GM12878 (cell line): Measurements from ENCODE around the gene FANCE. TPM values are rescaled to one million over a fixed set of nuclear protein-coding genes. Genes with fewer than 3 reads are reported as not detected.

Experiments
- ATF7 ChIP-seq: fragments of 450-650 bp; IDR thresholded peaks from 2 replicates; pipeline ENCODE4 v1.6.1; 2016; ENCODE audit warnings: low read depth, mild to moderate bottlenecking
- CEBPZ ChIP-seq: fragments of 150-350 bp; IDR thresholded peaks from 2 replicates; pipeline ENCODE4 v1.6.1; 2016; ENCODE audit warnings: low read depth, low read length
- E2F8 ChIP-seq: fragments of 450-650 bp; IDR thresholded peaks from 2 replicates; pipeline ENCODE4 v1.6.1; 2018; ENCODE audit warnings: mild to moderate bottlenecking, low read depth, moderate library complexity; ENCODE audit not compliant: partially characterized antibody
- IKZF2 ChIP-seq, 2 experiments: fragments of 450-650 bp; IDR thresholded peaks; 2 replicates each; pipeline ENCODE4 v1.6.1; 2017; ENCODE audit warnings: mild to moderate bottlenecking in 2 of 2, moderate library complexity in 2 of 2
- JUND ChIP-seq: IDR thresholded peaks from 2 replicates; pipeline ENCODE4 v1.6.1; 2012; ENCODE audit warnings: low read depth, mild to moderate bottlenecking, low read length, improper control_type of control experiment, moderate library complexity
- LARP7 ChIP-seq: fragments of 450-650 bp; IDR thresholded peaks from 2 replicates; pipeline ENCODE4 v1.6.1; 2017; ENCODE audit warnings: mild to moderate bottlenecking
- PAX8 ChIP-seq: fragments of 450-650 bp; IDR thresholded peaks from 2 replicates; pipeline ENCODE4 v1.6.1; 2017; ENCODE audit warnings: mild to moderate bottlenecking, moderate library complexity
- POU2F2 ChIP-seq: IDR thresholded peaks from 3 replicates; pipeline ENCODE4 v1.6.1; 2011; ENCODE audit warnings: low read depth, mild to moderate bottlenecking, low read length, borderline replicate concordance
- RB1 ChIP-seq: fragments of 450-650 bp; formaldehyde crosslinking; IDR thresholded peaks from 2 replicates; pipeline ENCODE4 v1.6.1; 2017; ENCODE audit warnings: mild to moderate bottlenecking, borderline replicate concordance
- RBBP5 ChIP-seq: fragments of 200-600 bp; sonication (generic); conservative IDR thresholded peaks from 2 replicates; pipeline ENCODE4 v1.6.1; 2016
- RELA ChIP-seq: fragments of 450-650 bp; IDR thresholded peaks from 2 replicates; pipeline ENCODE4 v1.8.0; 2014; ENCODE audit warnings: borderline replicate concordance; ENCODE audit not compliant: partially characterized antibody
- RUNX3 ChIP-seq: IDR thresholded peaks from 2 replicates; pipeline ENCODE4 v1.6.1; 2012; ENCODE audit warnings: low read length, inconsistent platforms
- SPI1 ChIP-seq: IDR thresholded peaks from 2 replicates; pipeline ENCODE4 v1.6.1; 2011; ENCODE audit warnings: low read depth, mild to moderate bottlenecking, low read length, moderate library complexity, borderline replicate concordance; ENCODE audit not compliant: insufficient read depth
- STAT1 ChIP-seq: fragments of 450-650 bp; conservative IDR thresholded peaks from 2 replicates; pipeline ENCODE4 v1.6.1; 2014; ENCODE audit warnings: antibody characterized with exemption, mild to moderate bottlenecking
- TCF7 ChIP-seq: IDR thresholded peaks from 2 replicates; pipeline ENCODE4 v1.6.1; 2014; ENCODE audit warnings: antibody characterized with exemption, borderline replicate concordance
- YBX1 ChIP-seq: fragments of 450-650 bp; IDR thresholded peaks from 2 replicates; pipeline ENCODE4 v1.6.1; 2016; ENCODE audit warnings: antibody characterized with exemption
- ZNF592 ChIP-seq: fragments of 450-650 bp; IDR thresholded peaks from 2 replicates; pipeline ENCODE4 v1.6.1; 2017; ENCODE audit warnings: mild to moderate bottlenecking, moderate library complexity
- polyA plus RNA-seq, 11 experiments: library from polyadenylated mRNA; depleted of rRNA in 4 of 11; unstranded in 6 of 11; stranded (reverse) in 5 of 11; fragments of >200 nt; fragmentation: Nextera tagmentation in 4 of 11; fragmentation: Illumina TruSeq in 1 of 11; extraction: Ambion mirVana in 4 of 11; extraction: Trizol in 1 of 11; gene quantifications; 1 replicate in 1 of 11; 2 replicates in 10 of 11; pipeline versions ENCODE4 v1.2.1 to v1.2.3, GENCODE V29; 2011 to 2016; ENCODE audit warnings: inconsistent platforms in 2 of 11, missing spikeins in 2 of 11, low read depth in 1 of 11
- total RNA-seq, 4 experiments: library from RNA; depleted of rRNA in 3 of 4; stranded (reverse); fragments of >200 nt in 3 of 4; fragmentation: Illumina TruSeq in 1 of 4; extraction: Trizol in 1 of 4; gene quantifications; 2 replicates each; pipeline versions ENCODE4 v1.2.1 to v1.2.3, GENCODE V29; 2013 to 2021

The FANCE gene
- total and polyA plus RNA-seq, 10 of the 15 experiments (the other 5 are each of a cell fraction or from before 2014, with no cell fraction given), result 3.0 to 13.3 (median 8.1) TPM

GRCh38 chr6:35452183-35453090 lies at the start of gene FANCE (continued):
- no peak for TF ChIP-seq CEBPZ
- no peak for TF ChIP-seq YBX1
- no peak for TF ChIP-seq IKZF2 (IDR thresholded peaks at IDR 0.05)
- no peak for TF ChIP-seq PAX8
- TF ChIP-seq E2F8, result peak; percentile 70
- no peak for TF ChIP-seq ATF7
- TF ChIP-seq JUND, result no peak
- peak; percentile 88 for TF ChIP-seq LARP7
- no peak for TF ChIP-seq SPI1
- TF ChIP-seq TCF7, result no peak
- TF ChIP-seq STAT1, result 0 out of 2 replicates have a peak, but pooled peaks have one; percentile 69
- TF ChIP-seq RUNX3, result peak; percentile 43; the same call in 1 of the 2 replicates
- TF ChIP-seq POU2F2, result no peak
- TF ChIP-seq RBBP5, result no peak
- TF ChIP-seq RELA, result peak; percentile 44
- TF ChIP-seq RB1, result peak; percentile 99
- no peak for TF ChIP-seq ZNF592
